Mammary epithelial cell (primary cell): ENCODE results near the gene CBLN3.

Experiments
- CTCF ChIP-seq, 2 donors: IDR thresholded peaks in 1 of 2; conservative IDR thresholded peaks in 1 of 2; 2 replicates each; pipeline ENCODE4 v1.5.1; 2011 to 2012; ENCODE audit warnings: inconsistent platforms in 2 of 2, low read length in 2 of 2, mild to moderate bottlenecking in 2 of 2, control low read depth in 1 of 2, low read depth in 1 of 2; ENCODE audit not compliant: insufficient read depth in 1 of 2; ENCODE audit errors: extremely low read depth in 1 of 2
- EZH2 ChIP-seq: IDR thresholded peaks from 2 replicates; pipeline ENCODE4 v1.6.1; 2012; ENCODE audit warnings: low read length, inconsistent platforms, borderline replicate concordance

- TF ChIP-seq CTCF (conservative IDR thresholded peaks at IDR 0.05 in 1 of 2, IDR thresholded peaks at IDR 0.05 in 1 of 2; ENCODE audit: extremely low read depth in 1 of 2, insufficient read depth in 1 of 2, low read depth in 1 of 2, low read length in 2 of 2): no peak
- no peak for TF ChIP-seq EZH2
These were observed 5.8 kb upstream of the CBLN3 start for GRCh38 chr14:24435192-24435810.
